ENCODE results near the gene LRRC72. TPM values are rescaled to one million over a fixed set of nuclear protein-coding genes. Genes with fewer than 3 reads are reported as not detected.
"Not testable (repeated sequence)": the region's sequence is repeated elsewhere in the genome, so short reads cannot be mapped to it uniquely, and the experiment has no call there.

The LRRC72 gene
- total RNA-seq, 2 donors from 2014 or later: not detected

DNA sequence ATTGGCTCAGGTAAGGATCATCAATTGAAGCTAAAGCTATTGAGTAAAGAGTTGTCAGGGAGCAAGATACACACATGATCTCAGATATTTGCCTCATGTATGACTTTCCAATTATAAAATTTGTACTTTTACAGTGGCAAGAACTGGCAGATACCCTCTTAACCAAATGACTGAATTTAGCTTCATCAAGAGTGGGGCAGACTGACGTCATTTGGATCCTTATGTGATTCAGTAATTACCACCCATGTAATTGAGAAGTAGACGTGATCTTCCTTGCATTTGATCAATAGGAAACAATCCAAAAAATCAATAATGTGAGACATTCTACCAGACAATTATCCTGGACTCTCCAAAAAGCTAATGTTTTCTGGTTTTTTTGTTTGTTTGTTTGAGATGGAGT, 8.9 kb downstream of the LRRC72 start:
- TF ChIP-seq POLR2AphosphoS5 (IDR thresholded peaks at IDR 0.05) (no peak), POLR2A (IDR thresholded peaks at IDR 0.05) (no peak), CTCF (IDR thresholded peaks at IDR 0.05) (no peak)
- Histone ChIP-seq H3K27ac (no peak overlapping the region), H3K36me3 (no peaks in the 10 kb centered on the region), H3K4me1 (replicated peaks) (no peaks in the 10 kb centered on the region), H3K4me3 (no peak overlapping the region), H3K27me3 (replicated peaks; ENCODE audit: insufficient read depth) (no peaks in the 10 kb centered on the region), H3K9me3 (no peaks in the 10 kb centered on the region)
- WGBS: 88% methylated on average over 2 of the region's 2 CpGs
- intact Hi-C loops (cut with DNase I): no loop called here
- no peak for DNase-seq (ENCODE audit: low spot score)

DNA sequence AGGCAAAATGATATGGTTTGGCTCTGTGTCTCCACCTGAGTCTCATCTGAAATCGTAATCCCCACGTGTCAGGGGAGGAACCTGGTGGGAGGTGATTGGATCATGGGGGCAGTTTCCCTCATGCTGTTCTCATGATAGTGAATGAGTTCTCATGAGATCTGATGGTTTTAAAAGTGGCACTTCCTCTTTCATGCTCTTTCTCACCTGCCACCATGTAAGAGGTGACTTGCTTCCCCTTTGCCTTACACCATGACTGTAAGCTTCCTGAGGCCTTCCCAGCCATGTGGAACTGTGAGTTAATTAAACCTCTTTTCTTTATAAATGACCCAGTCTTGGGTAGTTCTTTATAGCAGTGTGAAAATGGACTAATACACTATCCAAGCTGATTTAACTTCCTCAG, 13.9 kb downstream of the LRRC72 start:
- H3K4me1 ChIP-seq (replicated peaks); intact Hi-C loops (cut with DNase I); H3K4me3 ChIP-seq; H3K9me3 ChIP-seq; DNase-seq (ENCODE audit: low spot score); H3K27me3 ChIP-seq (replicated peaks; ENCODE audit: insufficient read depth); H3K27ac ChIP-seq; H3K36me3 ChIP-seq: not testable (repeated sequence)
- WGBS: 93% methylated on average over 2 of the region's 2 CpGs

DNA sequence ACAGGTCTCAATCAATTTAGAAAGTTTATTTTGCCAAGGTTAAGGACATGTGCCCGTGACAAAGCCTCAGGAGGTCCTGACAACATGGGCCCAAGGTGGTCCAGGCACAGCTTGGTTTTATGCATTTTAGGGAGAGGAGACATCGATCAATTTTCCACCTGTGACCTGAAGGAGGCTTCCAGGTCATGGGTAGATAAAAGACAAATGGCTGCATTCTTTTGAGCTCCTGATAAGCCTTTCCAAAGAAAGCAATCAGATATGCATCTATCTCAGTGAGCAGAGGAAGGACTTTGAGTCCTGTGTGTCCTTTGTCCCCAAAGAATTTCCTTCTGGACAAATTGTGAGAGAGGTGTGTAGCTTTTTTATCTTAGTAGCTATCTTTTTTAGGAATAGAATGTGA, 15.8 kb downstream of the LRRC72 start:
- Histone ChIP-seq H3K4me3 (no peak overlapping the region), H3K27me3 (replicated peaks; ENCODE audit: insufficient read depth) (no peaks in the 10 kb centered on the region), H3K4me1 (replicated peaks) (no peaks in the 10 kb centered on the region), H3K36me3 (no peaks in the 10 kb centered on the region), H3K27ac (no peak overlapping the region), H3K9me3 (no peaks in the 10 kb centered on the region)
- WGBS: 71% methylated on average over 2 of the region's 2 CpGs
- TF ChIP-seq CTCF (IDR thresholded peaks at IDR 0.05) (no peak), POLR2A (IDR thresholded peaks at IDR 0.05) (no peak), POLR2AphosphoS5 (IDR thresholded peaks at IDR 0.05) (no peak)
- no peak for DNase-seq (ENCODE audit: low spot score)
- intact Hi-C loops (cut with DNase I): no loop called here

- whole genome bisulfite sequencing: 85% methylated on average over 2 of the region's 2 CpGs
- no peak overlapping the region for H3K27ac ChIP-seq
- intact Hi-C loops (cut with DNase I): no loop called here
These were observed 16.8 kb downstream of the LRRC72 start for GRCh38 chr7:16543456-16543855.

DNA sequence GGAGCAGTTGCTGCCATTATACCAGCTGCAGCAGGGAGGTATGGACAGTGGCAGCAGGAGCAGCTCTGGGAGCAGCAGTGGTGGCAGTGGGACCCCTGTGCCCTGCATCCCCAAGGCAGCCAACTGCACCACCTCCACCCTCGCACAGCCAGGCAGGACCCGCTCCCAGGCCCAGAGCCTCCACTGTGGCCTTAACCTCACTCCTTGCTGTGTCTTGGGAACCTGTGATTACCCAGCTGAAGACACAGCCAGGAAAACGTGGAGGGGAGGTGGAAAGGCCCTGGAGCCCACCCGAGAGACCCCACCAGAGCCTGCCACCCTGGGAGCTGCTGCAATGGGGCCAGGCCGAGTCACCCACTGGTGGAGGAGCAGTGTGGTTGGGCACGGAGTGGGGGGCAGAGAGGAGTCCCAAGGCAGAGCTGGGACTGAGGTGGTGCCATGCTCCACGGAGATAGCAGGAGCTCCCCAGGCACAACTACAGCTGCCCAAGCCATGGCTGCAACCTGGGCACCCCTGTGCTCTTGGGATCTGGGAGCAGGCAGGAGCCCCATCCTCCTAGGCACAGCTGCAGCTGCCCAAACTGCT, 20.4 kb downstream of the LRRC72 start:
- TF ChIP-seq POLR2AphosphoS5 (IDR thresholded peaks at IDR 0.05) (no peak), CTCF (IDR thresholded peaks at IDR 0.05) (no peak), POLR2A (IDR thresholded peaks at IDR 0.05) (no peak)
- WGBS: 92% methylated on average over 7 of the region's 7 CpGs
- intact Hi-C loops (cut with DNase I): no loop called here
- no peak for DNase-seq (ENCODE audit: low spot score)
- no peak overlapping the region for H3K27ac ChIP-seq
- no peak overlapping the region for H3K4me3 ChIP-seq
- H3K4me1 ChIP-seq (replicated peaks): no peaks in the 10 kb centered on the region
- H3K27me3 ChIP-seq (replicated peaks; ENCODE audit: insufficient read depth): no peaks in the 10 kb centered on the region
- H3K9me3 ChIP-seq: no peaks in the 10 kb centered on the region
- no peaks in the 10 kb centered on the region for H3K36me3 ChIP-seq

More at GRCh38 chr7:16543456-16543855, 16.8 kb downstream of the LRRC72 start:
- Histone ChIP-seq H3K36me3 (no peaks in the 10 kb centered on the region), H3K9me3 (no peaks in the 10 kb centered on the region), H3K27me3 (replicated peaks; ENCODE audit: insufficient read depth) (no peaks in the 10 kb centered on the region), H3K4me1 (replicated peaks) (no peaks in the 10 kb centered on the region), H3K4me3 (no peak overlapping the region)
- TF ChIP-seq POLR2AphosphoS5 (IDR thresholded peaks at IDR 0.05) (no peak), POLR2A (IDR thresholded peaks at IDR 0.05) (no peak), CTCF (IDR thresholded peaks at IDR 0.05) (no peak)
- no peak for DNase-seq (ENCODE audit: low spot score)

All from prostate gland (tissue), 2 donors.